ENCODE measurements around the gene AHRR. TPM values are rescaled to one million over a fixed set of nuclear protein-coding genes. Genes with fewer than 3 reads are reported as not detected.
"Not testable (repeated sequence)": the region's sequence is repeated elsewhere in the genome, so short reads cannot be mapped to it uniquely, and the experiment has no call there.

Gene AHRR
- total RNA-seq, 2 donors from 2014 or later, result 0.12 to 0.30 TPM

- H3K4me3 ChIP-seq, result peak overlapping the region; percentile 59 to 76
- H3K9me3 ChIP-seq, result no peaks in the 10 kb centered on the region
- TF ChIP-seq CTCF (IDR thresholded peaks at IDR 0.05), result no peak
- H3K27ac ChIP-seq, result peak overlapping the region; percentile 75 to 86
- H3K27me3 ChIP-seq, result peaks cover 0 to 13% of the 10 kb centered on the region in 2 donors
- H3K4me1 ChIP-seq, result peaks cover 0 to 25% of the 10 kb centered on the region in 2 donors
- H3K36me3 ChIP-seq, result no peaks in the 10 kb centered on the region
- DNase-seq (ENCODE audit: low spot score), result no peak
These were observed 150.7 kb downstream of the AHRR start for GRCh38 chr5:472076-472655.

- Histone ChIP-seq H3K4me3 (peak overlapping the region; percentile 72 to 76), H3K9me3 (no peaks in the 10 kb centered on the region), H3K27ac (peak overlapping the region; percentile 79 to 86), H3K36me3 (no peaks in the 10 kb centered on the region), H3K27me3 (peaks cover 0 to 21% of the 10 kb centered on the region in 2 donors), H3K4me1 (peaks cover 0 to 25% of the 10 kb centered on the region in 2 donors)
- DNase-seq (ENCODE audit: low spot score), result peak; percentile 75
- TF ChIP-seq CTCF (IDR thresholded peaks at IDR 0.05), result no peak
These were observed 151.4 kb downstream of the AHRR start for GRCh38 chr5:472656-473550.

- peaks cover 0 to 27% of the 10 kb centered on the region in 2 donors for H3K27me3 ChIP-seq
- peak overlapping the region; percentile 73 to 79 for H3K27ac ChIP-seq
- DNase-seq (ENCODE audit: low spot score), result no peak
- no peak for TF ChIP-seq CTCF (IDR thresholded peaks at IDR 0.05)
- peaks cover 0 to 25% of the 10 kb centered on the region in 2 donors for H3K4me1 ChIP-seq
- H3K4me3 ChIP-seq, result peak overlapping the region; percentile 72 to 76
- H3K9me3 ChIP-seq, result no peaks in the 10 kb centered on the region
- no peaks in the 10 kb centered on the region for H3K36me3 ChIP-seq
These were observed 152.2 kb downstream of the AHRR start for GRCh38 chr5:473551-474192.

GRCh38 chr5:474232-474839, 152.8 kb downstream of the AHRR start:
- peaks cover 0 to 34% of the 10 kb centered on the region in 2 donors for H3K27me3 ChIP-seq
- peaks cover 0 to 25% of the 10 kb centered on the region in 2 donors for H3K4me1 ChIP-seq
- H3K9me3 ChIP-seq; DNase-seq (ENCODE audit: low spot score); H3K27ac ChIP-seq; H3K36me3 ChIP-seq: not testable (repeated sequence)
- peak overlapping the region in 1 of 2 donors; percentile 76 for H3K4me3 ChIP-seq

GRCh38 chr5:474840-475661, 153.5 kb downstream of the AHRR start:
- no peaks in the 10 kb centered on the region for H3K9me3 ChIP-seq
- no peak overlapping the region for H3K27ac ChIP-seq
- peak overlapping the region in 1 of 2 donors; percentile 76 for H3K4me3 ChIP-seq
- no peaks in the 10 kb centered on the region for H3K36me3 ChIP-seq
- H3K27me3 ChIP-seq, result peaks cover 0 to 37% of the 10 kb centered on the region in 2 donors
- DNase-seq (ENCODE audit: low spot score), result no peak
- peaks cover 0 to 25% of the 10 kb centered on the region in 2 donors for H3K4me1 ChIP-seq
- TF ChIP-seq CTCF (IDR thresholded peaks at IDR 0.05), result no peak
